NB4 (cell line): ENCODE measurements around the gene ANKS1A.
"Not testable (repeated sequence)": the region's sequence is repeated elsewhere in the genome, so short reads cannot be mapped to it uniquely, and the experiment has no call there.

Source experiments
- MYC ChIP-seq: IDR thresholded peaks from 2 replicates; pipeline ENCODE4 v1.6.1; 2011; ENCODE audit warnings: low read depth, low read length
- POLR2A ChIP-seq: IDR thresholded peaks from 2 replicates; pipeline ENCODE4 v1.6.1; 2011; ENCODE audit warnings: mild to moderate bottlenecking; ENCODE audit not compliant: insufficient read length; ENCODE audit errors: extremely low read depth
- TF ChIP-seq, protein P1 (sequence below): IDR thresholded peaks from one replicate; pipeline ENCODE4 v1.5.1; 2012; ENCODE audit warnings: low read depth, low read length

DNA sequence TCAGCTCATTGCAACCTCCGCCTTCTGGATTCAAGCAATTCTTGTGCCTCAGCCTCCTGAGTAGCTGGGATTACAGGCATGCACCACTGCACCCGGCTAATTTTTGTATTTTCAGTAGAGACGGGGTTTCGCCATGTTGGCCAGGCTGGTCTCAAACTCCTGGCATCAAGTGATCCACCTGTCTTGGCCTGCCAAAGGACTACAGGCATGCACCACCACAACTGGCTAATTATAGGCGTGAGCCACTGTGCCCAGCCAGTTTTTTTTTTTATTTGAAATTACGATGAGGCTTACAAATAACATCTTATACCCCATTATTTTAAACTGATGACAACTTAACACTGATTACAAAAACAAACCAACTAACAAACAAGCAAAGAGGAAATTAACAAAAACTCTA, 40.0 kb upstream of the ANKS1A start:
- TF ChIP-seq, protein P1, sequence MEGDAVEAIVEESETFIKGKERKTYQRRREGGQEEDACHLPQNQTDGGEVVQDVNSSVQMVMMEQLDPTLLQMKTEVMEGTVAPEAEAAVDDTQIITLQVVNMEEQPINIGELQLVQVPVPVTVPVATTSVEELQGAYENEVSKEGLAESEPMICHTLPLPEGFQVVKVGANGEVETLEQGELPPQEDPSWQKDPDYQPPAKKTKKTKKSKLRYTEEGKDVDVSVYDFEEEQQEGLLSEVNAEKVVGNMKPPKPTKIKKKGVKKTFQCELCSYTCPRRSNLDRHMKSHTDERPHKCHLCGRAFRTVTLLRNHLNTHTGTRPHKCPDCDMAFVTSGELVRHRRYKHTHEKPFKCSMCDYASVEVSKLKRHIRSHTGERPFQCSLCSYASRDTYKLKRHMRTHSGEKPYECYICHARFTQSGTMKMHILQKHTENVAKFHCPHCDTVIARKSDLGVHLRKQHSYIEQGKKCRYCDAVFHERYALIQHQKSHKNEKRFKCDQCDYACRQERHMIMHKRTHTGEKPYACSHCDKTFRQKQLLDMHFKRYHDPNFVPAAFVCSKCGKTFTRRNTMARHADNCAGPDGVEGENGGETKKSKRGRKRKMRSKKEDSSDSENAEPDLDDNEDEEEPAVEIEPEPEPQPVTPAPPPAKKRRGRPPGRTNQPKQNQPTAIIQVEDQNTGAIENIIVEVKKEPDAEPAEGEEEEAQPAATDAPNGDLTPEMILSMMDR = not testable (repeated sequence)
- not testable (repeated sequence) for TF ChIP-seq POLR2A, MYC
